DMS153 treated with DMSO at 0.1 percent for 48 hours (cell line): ENCODE results near the gene NCAPG.
A peak's percentile ranks its signal among the peaks of the same experiment; 100 is the strongest.
"Not testable (repeated sequence)": the region's sequence is repeated elsewhere in the genome, so short reads cannot be mapped to it uniquely, and the experiment has no call there.

Source experiments
- DNase-seq: peaks from one replicate; lab custom pipeline; 2025; ENCODE audit not compliant: unreplicated experiment; lab: John Stamatoyannopoulos, UW

NCAPG gene

DNA sequence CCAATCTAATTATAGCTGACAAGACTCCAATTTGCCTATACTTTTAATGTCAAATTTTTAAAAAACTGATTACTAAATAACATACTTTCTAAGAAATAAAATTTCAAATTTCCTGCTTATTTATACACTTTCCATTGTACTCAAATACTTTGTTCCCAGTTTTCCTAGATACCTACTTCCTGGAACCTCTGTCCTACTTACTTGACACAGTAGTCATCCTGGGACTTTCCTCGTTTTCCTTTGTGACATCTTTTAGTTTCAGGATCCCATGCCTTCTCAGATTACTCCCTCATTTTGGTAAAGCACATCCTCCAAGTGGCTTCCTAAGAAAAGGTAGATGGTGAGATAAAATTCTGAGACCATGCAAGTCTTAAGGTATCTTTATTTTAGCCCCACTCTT, 16.0 kb upstream of the NCAPG start:
- no peak for DNase-seq

DNA sequence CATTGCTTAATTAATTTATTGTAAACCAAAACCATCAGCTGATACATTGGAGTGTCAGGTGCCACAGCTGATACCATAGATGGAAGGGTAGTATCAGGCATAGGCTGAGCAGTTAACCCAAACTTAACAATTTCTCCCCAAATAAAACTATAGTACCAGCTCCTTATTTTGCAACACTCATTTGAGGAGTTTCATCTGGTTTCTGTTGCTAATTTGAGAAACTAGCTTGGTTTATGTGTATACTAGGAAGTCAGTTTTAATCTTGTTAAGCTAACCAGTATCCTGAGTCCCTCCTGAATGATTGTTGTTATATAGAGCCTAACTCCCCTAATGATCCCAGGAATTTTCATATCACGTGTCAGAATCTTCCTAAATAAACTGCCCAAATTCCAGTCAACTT, 13.0 kb upstream of the NCAPG start:
- DNase-seq = no peak

DNA sequence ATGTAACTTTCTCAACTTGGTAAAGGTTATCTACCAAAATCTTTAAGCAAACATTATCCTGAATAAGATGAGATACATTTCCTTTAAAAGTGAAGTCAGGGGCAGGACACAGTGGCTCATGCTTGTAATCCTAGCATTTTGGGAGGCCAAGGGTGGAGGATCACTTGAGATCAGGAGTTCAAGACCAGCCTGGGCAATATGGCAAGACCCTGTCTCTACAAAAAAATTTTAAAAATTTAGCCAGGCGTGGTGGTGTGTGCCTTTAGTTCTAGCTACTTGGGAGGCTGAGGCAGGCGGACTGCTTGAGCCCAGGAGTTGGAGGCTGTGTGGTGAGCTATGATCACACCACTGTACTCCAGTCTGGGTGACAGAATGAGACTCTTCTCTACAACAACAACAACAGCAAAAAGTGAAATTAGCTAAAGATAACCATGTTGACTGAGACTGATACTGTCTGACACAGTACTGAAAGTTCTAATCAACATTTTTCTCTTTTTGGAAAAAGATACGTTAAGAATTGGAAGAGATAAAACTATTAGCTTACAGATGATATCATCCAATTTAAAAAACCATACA, 5.1 kb upstream of the NCAPG start:
- DNase-seq = no peak

DNA sequence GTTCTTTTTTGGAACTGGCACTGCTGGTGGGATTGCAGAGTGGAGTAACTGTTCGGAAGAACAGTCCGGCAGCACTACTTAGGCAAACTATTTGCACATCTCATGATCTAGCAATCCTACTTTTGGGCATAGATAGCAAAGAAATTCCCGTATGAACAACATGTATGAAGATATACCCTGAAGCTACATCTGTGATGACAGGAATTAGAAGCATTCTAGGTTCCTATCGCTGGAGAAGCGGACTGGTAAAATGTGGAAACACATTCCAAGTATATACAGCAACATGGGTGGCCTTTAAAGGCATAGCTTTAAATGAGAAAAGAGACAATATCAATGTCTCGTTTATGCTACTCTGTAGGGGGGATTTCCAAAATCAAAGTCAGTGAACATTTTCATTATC, 3.3 kb upstream of the NCAPG start:
- no peak for DNase-seq

DNA sequence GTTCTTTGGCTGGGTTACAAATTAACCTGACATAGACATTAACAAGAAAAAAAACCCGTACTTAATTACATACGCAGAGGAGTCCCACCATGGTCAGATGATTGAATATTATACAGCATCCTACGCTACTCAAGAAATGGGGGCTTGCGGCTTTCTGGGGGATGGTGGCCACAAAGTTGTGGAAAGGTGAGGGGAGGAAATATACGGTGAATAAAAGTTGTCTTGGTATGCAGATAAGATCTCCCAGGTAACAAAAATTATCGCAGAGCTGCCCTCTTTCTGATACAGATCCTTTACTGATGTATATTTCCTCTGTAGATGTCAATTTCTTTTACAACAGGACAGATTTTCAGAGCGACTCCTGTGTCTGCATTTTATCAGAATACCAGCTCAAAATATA, 1.1 kb upstream of the NCAPG start:
- DNase-seq = no peak

DNA sequence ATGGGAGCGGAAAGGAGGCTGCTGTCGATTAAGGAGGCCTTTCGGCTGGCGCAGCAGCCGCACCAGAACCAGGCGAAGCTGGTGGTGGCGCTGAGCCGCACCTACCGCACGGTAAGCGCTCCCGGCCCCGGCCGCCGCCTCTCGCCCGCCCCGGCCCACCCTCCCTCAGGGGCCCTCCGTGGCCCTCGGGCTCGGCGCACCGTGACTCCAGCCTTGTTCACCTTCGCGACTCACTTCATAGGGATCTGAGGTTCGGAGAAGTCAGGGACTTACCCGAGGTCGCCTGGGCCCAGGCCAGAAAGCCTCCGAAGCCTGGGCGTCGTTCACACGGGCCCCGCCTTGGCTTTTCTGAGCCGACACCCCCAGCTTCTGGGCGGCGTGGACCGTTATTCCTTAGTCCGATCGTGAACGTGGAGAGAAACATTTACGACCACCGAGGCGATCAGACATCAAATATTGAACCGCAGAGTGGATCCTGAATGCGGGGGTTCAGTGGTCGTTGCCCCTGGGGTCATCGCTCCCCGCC, 362 bp downstream of the NCAPG start:
- DNase-seq = no peak

DNA sequence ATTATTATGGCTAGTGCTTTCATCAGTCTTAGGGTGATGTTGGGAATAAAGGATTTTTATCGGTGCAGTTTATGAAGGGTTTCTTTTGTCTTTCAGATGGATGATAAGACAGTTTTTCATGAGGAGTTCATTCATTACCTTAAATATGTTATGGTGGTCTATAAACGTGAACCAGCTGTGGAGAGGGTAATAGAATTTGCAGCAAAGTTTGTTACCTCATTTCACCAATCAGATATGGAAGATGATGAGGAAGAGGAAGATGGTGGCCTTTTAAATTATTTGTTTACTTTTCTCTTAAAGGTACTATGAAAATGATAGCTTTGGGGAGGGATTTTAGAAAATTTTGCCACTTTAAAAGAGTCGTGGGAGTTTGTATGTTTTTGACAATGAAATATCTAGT, 1.3 kb downstream of the NCAPG start:
- no peak for DNase-seq

DNA sequence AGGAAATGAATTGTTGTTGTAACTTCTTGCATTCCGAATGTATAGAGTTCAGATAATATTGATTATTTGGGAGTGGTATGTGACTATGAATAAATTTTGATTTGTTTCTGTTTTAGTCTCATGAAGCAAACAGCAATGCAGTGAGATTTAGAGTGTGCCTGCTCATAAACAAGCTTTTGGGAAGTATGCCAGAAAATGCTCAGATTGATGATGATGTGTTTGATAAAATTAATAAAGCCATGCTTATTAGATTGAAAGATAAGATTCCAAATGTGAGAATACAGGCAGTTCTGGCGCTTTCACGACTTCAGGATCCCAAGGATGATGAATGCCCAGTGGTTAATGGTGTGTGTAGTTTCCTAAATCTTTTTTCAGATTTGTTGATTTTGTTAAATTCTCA, 2.0 kb downstream of the NCAPG start:
- no peak for DNase-seq

DNA sequence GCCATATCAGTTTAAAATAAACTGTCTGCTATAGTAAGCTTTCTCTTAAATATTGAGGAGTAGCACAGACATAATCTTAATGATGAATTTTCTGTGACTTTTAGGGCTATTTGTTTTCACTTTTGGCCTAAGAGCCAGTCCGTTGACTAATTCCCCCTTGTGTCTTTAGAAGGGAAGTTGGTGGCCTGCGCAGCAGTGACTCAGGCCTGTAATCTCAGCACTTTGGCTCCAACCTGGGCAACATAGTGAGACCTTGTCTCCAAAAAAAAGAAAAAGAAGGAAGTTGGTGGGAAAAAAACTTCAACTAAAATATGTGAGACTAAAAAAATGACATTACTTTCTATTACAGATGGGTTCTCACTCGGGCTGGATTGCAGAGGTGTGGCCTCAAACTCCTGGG, 3.4 kb downstream of the NCAPG start:
- no peak for DNase-seq

DNA sequence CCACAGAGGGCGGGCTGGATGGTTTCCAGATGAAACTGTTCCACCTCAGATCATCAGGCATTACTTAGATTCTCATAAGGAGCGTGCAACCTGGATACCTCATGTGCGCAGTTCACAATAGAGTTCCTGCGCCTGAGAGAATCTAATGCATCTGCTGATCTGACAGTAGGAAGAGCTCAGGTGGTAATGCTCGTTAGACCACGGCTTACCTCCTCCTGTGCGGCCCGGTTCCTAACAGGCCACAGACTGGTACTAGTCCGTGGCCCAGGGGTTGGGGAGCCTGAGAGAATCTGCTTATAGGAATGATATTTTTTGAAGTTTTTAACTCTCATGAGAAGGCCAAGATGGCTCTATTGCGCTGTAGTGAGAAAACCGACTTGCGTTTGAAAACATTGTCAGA, 5.4 kb downstream of the NCAPG start:
- DNase-seq = no peak

DNA sequence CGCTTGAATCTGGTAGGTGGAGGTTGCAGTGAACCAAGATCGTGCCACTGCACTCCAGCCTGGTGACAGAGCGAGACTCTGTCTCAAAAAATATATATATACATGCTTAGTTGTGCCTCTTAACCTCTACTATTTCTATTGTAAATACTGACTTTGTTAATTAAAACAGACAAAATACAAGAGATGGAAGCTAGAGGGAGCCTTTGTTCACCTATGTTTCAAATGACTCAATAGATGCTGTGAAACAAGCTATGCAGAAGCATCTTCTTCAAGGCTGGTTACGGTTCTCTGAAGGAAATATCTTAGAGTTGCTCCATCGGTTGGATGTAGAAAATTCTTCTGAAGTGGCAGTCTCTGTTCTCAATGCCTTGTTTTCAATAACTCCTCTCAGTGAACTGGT, 6.2 kb downstream of the NCAPG start:
- DNase-seq = peak; percentile 2

DNA sequence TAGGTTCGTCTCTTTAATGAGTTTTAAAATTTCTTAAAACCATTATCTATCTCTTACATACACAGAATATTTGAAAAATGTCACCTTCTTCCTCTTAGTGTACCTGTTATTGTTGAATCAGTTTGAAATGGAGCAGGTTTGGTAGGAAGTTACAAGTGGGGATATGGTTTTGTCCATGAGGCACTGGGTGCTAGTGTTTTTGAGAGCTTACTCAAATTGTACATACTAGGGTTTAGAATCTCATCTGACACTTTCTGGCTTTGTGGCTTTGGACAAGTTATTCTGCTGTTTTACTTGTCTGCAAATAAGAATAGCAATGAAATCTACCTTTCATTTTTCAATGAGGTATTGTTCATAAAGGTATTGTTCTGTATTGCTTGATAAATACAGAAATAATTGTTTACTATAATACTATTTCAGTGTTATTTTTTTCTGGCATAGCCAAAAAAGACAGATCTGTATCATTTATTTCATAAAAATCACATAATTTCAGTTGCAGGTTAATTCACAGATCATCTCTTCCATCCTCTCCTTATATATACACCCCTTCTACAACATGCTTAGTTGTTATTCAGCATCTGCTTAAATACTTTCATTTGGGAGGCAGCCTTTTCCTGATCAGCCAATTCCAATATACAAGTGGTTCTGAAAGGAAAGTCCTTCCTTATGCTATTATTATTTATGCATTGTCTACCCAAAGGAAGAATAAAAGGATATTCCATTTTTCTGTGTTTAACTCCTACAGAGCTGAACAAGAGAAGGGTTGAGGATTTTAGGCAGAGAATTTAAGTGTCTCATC, 13.3 kb downstream of the NCAPG start:
- no peak for DNase-seq

DNA sequence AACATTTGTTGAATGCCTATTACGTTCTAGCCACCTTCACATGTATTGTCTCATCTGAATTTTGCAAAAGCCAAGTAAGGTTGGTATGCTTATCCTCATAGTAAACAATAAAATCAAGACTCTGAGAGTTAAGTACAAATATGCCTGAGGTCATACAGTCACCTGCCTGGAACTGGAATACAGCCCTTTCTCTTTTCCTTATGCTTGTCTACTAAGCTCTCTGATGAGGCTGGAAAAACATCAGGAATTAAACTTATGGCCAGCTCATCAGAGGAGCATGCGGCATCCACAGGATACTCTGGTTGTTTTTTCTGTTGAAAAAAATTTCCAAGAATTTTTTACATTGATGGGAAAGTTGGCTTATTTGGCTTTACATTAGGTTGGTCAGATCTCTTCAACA, 35.5 kb downstream of the NCAPG start:
- DNase-seq = no peak

DNA sequence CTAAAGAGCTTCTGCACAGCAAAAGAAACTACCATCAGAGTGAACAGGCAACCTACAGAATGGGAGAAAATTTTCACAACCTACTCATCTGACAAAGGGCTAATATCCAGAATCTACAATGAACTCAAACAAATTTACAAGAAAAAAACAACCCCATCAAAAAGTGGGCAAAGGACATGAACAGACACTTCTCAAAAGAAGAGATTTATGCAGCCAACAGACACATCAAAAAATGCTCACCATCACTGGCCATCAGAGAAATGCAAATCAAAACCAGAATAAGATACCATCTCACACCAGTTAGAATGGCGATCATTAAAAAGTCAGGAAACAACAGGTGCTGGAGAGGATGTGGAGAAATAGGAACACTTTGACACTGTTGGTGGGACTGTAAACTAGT, 39.5 kb downstream of the NCAPG start:
- not testable (repeated sequence) for DNase-seq

DNA sequence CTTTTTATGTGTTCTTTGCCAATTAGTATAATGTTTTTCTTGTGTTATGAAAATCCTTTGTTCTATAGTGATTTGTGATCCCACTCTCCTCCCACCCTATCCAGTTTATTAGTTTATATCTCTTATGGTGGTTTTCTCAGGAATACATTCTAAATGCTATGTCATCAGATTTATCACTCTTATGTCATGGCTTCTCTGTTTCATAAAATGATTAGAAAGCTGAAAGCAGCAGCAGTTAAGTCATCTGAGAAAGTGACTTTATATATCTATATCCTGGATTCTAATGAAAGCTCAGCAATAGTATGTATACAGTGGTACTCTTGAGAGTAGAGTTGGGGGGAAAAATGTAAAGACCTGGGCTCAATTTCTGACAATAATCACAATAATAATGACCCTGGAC, 41.2 kb downstream of the NCAPG start:
- no peak for DNase-seq

DNA sequence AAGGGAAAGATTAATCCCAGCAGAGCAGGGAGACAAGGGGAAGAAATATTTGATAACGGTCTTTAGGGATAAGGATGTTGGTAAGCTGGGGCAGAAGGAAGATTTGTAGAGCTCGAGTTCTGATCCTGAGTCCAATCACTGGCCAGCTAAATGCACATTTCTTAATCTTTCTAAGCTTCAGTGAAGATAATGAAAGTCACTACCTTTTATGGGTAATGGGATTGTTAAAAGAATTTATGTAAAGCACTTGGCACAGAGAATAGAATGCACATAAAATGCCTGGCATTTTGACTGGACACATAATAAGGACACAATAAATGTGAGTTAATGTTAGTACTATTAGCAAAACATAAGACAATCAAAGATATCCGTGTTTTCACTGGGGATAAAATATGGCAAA, 43.3 kb downstream of the NCAPG start:
- DNase-seq = no peak

DNA sequence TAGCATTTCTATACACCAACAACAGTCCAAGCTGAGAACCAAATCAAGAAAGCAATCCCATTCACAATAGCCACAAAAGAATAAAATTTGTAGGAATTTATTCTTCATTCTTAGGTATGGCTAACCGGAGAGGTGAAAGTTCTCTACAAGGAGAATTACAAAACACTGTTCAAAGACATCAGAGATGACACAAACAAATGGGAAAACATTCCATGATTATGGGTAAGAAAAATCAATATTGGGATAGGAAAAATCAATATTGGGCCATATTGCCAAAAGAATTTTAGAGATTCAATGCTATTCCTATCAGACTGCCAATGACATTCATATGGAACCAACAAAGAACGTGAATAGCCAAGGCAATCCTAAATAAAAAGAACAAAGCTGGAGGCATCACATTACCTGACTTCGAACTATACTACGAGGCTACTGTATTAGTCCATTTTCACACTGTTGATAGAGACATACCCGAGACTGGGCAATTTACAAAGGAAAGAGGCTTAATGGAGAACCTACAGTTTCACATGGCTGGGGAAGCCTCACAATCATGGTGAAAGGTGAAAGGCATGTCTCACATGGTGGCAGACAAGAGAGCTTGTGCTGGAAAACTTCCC, 49.1 kb downstream of the NCAPG start:
- no peak for DNase-seq

DNA sequence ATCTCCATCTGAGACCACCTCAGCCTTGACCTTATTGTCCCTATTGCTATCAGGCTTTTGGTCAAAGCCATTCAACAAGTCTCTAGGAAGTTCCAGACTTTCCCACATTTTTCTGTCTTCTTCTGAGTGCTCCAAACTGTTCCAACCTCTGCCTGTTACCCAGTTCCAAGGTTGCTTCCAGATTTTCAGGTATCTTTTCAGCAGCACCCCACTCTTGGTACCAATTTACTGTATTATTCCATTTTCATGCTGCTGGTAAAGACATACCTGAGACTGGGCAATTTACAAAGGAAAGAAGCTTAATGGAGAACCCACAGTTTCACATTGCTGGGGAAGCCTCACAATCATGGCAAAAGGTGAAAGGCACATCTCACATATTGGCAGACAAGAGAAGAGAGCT, 51.1 kb downstream of the NCAPG start:
- DNase-seq = not testable (repeated sequence)

DNA sequence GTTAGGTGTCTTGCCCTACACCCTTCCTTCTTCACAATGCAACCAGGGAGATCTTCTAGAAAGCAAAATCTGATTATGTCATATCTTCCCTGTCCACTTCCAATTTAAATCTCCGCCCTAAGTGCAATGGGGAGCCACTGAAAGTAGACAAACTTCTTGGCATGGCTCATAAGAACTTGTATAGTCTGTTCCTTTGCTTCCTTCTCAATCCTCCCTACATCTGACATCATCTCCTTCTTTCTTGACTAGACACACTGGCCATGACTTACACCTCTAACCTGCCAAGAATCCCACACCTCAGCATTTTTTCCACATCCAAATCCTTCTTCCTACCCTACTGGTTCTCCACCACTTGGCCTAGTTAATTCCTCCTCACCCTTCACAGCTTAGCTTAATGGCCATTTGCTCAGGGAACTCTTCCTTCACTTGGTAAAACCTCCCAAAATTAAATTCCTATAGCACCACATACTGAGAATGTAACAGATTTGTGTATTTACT, 55.1 kb downstream of the NCAPG start:
- DNase-seq = no peak

DNA sequence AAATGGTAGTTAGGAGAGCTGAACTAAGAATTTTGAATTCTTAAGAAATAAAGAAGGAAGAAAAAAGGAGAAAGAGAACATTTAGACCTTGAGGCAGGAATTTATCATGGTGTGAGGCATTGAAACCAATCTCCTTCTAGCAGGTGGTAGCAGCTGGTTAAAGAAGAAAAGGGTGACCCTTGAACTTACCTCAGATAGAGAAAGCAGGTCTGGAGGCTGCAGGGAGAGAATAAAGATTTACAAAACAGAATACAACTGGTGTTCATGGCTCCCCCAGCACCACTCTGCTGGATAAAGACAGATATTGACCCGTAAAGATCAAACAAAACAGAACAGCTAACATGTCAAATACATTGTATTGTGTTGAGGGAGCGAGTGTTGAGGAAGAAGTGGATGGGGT, 56.0 kb downstream of the NCAPG start:
- DNase-seq = no peak

DNA sequence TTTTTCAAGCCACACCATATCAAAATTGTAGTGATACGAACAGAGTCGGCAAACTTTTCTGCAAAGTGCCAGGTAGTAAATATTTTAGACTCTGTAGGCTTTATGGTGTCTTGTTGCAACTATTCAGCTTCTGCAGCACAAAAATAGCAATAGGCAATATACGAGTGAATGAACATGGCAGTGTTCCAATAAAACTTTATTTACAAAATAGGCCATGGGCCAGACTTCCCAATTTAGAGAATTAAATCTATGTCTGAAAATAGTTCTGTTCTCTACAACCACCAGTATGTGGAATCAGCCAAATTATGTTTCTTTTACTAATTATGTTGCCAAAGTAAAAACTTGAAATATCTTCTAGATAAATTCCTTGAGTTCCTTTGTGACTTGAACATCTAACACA, 56.5 kb downstream of the NCAPG start:
- no peak for DNase-seq

DNA sequence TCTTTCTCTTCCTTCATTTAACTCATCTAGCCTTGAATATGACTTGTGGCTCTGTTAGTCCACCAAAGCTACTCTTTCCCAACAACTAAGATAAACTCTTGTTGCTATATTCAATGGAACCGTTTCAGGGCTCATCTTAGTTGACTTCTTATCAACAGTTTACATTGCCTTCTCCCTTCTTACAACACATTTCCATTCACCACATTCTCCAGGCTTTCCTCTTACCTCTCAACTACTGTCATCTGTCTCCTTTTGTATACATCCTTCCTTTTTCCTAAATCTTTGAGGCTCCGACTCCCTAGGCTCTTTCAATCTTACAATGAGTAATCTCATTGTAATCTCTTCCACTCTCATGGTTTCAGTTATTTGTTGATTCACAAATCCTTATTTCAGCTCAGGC, 58.5 kb downstream of the NCAPG start:
- no peak for DNase-seq
